GM12878 (cell line): ENCODE results near the gene GTF3A. TPM values are rescaled to one million over a fixed set of nuclear protein-coding genes. Genes with fewer than 3 reads are reported as not detected.

Experiments used
- ATAC-seq: fragments of 200-7000 bp; cut with Tn5 transposase; 3 replicates; pipeline ENCODE4 v1.9.1; 2020; ENCODE audit warnings: mild to moderate bottlenecking, moderate library complexity
- BruUV-seq: library from RNA; stranded (reverse); fragments of 400-500 nt; replicated peaks from 2 replicates; lab custom pipeline; 2021; lab: Mats Ljungman, UMichigan
- CTCF ChIA-PET: fragments of 300-600 bp; sonication (Branson Sonifier 250); formaldehyde crosslinking; extraction: SDS; loops from one replicate; lab custom pipeline; 2021; ENCODE audit warnings: inconsistent platforms; lab: Yijun Ruan, JAX
- POLR2A ChIA-PET: fragments of 350-600 bp; formaldehyde crosslinking; extraction: SDS; loops from one replicate; lab custom pipeline; 2021; ENCODE audit warnings: inconsistent platforms; lab: Charles Lee
- RAD21 ChIA-PET: fragments of 300-600 bp; sonication (Branson Sonifier 250); formaldehyde crosslinking; loops from one replicate; lab custom pipeline; 2023; ENCODE audit warnings: antibody characterized with exemption; ENCODE audit not compliant: unreplicated experiment; lab: Charles Lee
- SMC1A ChIA-PET: fragments of 300-600 bp; sonication (Branson Sonifier 250); formaldehyde crosslinking; loops from one replicate; lab custom pipeline; 2023; ENCODE audit not compliant: unreplicated experiment, uncharacterized antibody; lab: Charles Lee
- DNase-seq: peaks from one replicate; pipeline ENCODE4 v3.0.0-alpha.2; 2011; ENCODE audit warnings: low read depth, low spot score
- FAIRE-seq: peaks from 3 replicates; lab custom pipeline; 2011; peaks lifted over from hg19 to GRCh38; lab: Jason Lieb, UNC
- H2AFZ ChIP-seq: 2 replicates; pipeline ENCODE4 v1.6.0; 2011; ENCODE audit warnings: low read depth, low read length, control low read depth; ENCODE audit not compliant: control insufficient read depth
- H3K27ac ChIP-seq: 2 replicates; pipeline ENCODE4 v1.5.1; 2011; ENCODE audit warnings: control low read depth; ENCODE audit not compliant: control insufficient read depth, insufficient read depth
- H3K27me3 ChIP-seq, 2 experiments: replicated peaks in 1 of 2; 2 replicates each; pipeline versions ENCODE4 v1.6.0 to v1.6.1; 2011; ENCODE audit warnings: low read length in 1 of 2; ENCODE audit not compliant: control insufficient read depth in 2 of 2, insufficient read depth in 2 of 2
- H3K36me3 ChIP-seq, 2 experiments: 2 replicates each; pipeline ENCODE4 v1.5.1; 2011; ENCODE audit warnings: low read length in 1 of 2; ENCODE audit not compliant: control insufficient read depth in 2 of 2, insufficient read depth in 2 of 2
- H3K4me1 ChIP-seq: 2 replicates; pipeline ENCODE4 v1.6.1; 2011; ENCODE audit warnings: mild to moderate bottlenecking, low read length, moderate library complexity, mixed read lengths; ENCODE audit not compliant: control insufficient read depth, insufficient read depth
- H3K4me2 ChIP-seq: 2 replicates; pipeline ENCODE4 v1.6.0; 2011; ENCODE audit warnings: control low read depth; ENCODE audit not compliant: control insufficient read depth, insufficient read depth
- H3K4me3 ChIP-seq: fragments of 200-600 bp; sonication (generic); 2 replicates; pipeline ENCODE4 v1.5.1; 2016
- H3K79me2 ChIP-seq: 2 replicates; pipeline ENCODE4 v1.6.0; 2011; ENCODE audit warnings: low read length; ENCODE audit not compliant: control insufficient read depth, insufficient read depth
- H3K9ac ChIP-seq: 2 replicates; pipeline ENCODE4 v1.8.0; 2011; ENCODE audit warnings: low read length, control low read depth, mixed read lengths; ENCODE audit not compliant: control insufficient read depth, insufficient read depth
- H3K9me3 ChIP-seq: replicated peaks from 3 replicates; pipeline ENCODE4 v1.5.1; 2011; ENCODE audit warnings: mild to moderate bottlenecking, low read length; ENCODE audit not compliant: control insufficient read depth, insufficient read depth
- H4K20me1 ChIP-seq: 2 replicates; pipeline ENCODE4 v1.6.0; 2011; ENCODE audit not compliant: control insufficient read depth, insufficient read depth
- CUX1 ChIP-seq: IDR thresholded peaks from 2 replicates; pipeline ENCODE4 v1.6.1; 2012; ENCODE audit warnings: improper control_type of control experiment, low read depth, low read length; ENCODE audit not compliant: insufficient replicate concordance
- RELB ChIP-seq: fragments of 450-650 bp; IDR thresholded peaks from 2 replicates; pipeline ENCODE4 v1.6.1; 2017; ENCODE audit warnings: low read depth, mild to moderate bottlenecking, moderate library complexity
- ZNF217 ChIP-seq: fragments of 450-650 bp; IDR thresholded peaks from 2 replicates; pipeline ENCODE4 v1.6.1; 2017; ENCODE audit warnings: antibody characterized with exemption, mild to moderate bottlenecking
- ZNF592 ChIP-seq: fragments of 450-650 bp; IDR thresholded peaks from 2 replicates; pipeline ENCODE4 v1.6.1; 2017; ENCODE audit warnings: mild to moderate bottlenecking, moderate library complexity
- WGBS: methylation state at CpG from one replicate; pipeline ENCODE4 v1.1.6; 2016; ENCODE audit warnings: low lambda C conversion rate; ENCODE audit not compliant: insufficient replicate concordance, insufficient coverage; ENCODE audit errors: missing lambda C conversion rate; 5-methylcytosine and 5-hydroxymethylcytosine counted together
- in situ Hi-C: fragments of 300-500 bp; cut with MboI; formaldehyde crosslinking; loops from 9 replicates; pipeline ENCODE4 v1.14.3; 2018; ENCODE audit warnings: mixed read lengths
- intact Hi-C: fragments of 100-400 bp; cut with micrococcal nuclease; formaldehyde crosslinking; loops from one replicate; pipeline ENCODE4 v1.14.2; 2022; ENCODE audit not compliant: unreplicated experiment
- polyA plus RNA-seq, 11 experiments: library from polyadenylated mRNA; depleted of rRNA in 4 of 11; unstranded in 6 of 11; stranded (reverse) in 5 of 11; fragments of >200 nt; fragmentation: Nextera tagmentation in 4 of 11; fragmentation: Illumina TruSeq in 1 of 11; extraction: Ambion mirVana in 4 of 11; extraction: Trizol in 1 of 11; gene quantifications; 1 replicate in 1 of 11; 2 replicates in 10 of 11; pipeline versions ENCODE4 v1.2.1 to v1.2.3, GENCODE V29; 2011 to 2016; ENCODE audit warnings: inconsistent platforms in 2 of 11, missing spikeins in 2 of 11, low read depth in 1 of 11
- total RNA-seq, 4 experiments: library from RNA; depleted of rRNA in 3 of 4; stranded (reverse); fragments of >200 nt in 3 of 4; fragmentation: Illumina TruSeq in 1 of 4; extraction: Trizol in 1 of 4; gene quantifications; 2 replicates each; pipeline versions ENCODE4 v1.2.1 to v1.2.3, GENCODE V29; 2013 to 2021

The GTF3A gene
- total and polyA plus RNA-seq, 10 of the 15 experiments (the other 5 are each of a cell fraction or from before 2014, with no cell fraction given) = 74.2 to 524 (median 216) TPM

GRCh38 chr13:27437126-27437525 is 12.7 kb downstream of the GTF3A start:
- in situ Hi-C loops = no loop called here
- TF ChIP-seq RELB = no peak
- TF ChIP-seq ZNF217 = no peak
- TF ChIP-seq CUX1 = no peak
- no peak for TF ChIP-seq ZNF592
- H3K9me3 ChIP-seq = no peaks in the 10 kb centered on the region
- ATAC-seq = no peak
- WGBS = 94% methylated on average over 2 of the region's 2 CpGs
- no peak overlapping the region for H3K4me2 ChIP-seq
- H4K20me1 ChIP-seq = no peaks in the 10 kb centered on the region
- ChIA-PET CTCF (no interaction called here), POLR2A (no interaction called here), RAD21 (no interaction called here), SMC1A (interaction anchor here (2.7 kb wide), 1 partner anchor 10 kb away, joined by 11 read pairs; no protein-coding TSS in a partner anchor)
- H3K27ac ChIP-seq = no peak overlapping the region
- intact Hi-C loops = no loop called here
- DNase-seq = no peak
- H3K4me1 ChIP-seq = peaks cover under 1% of the 10 kb centered on the region; the same call in 1 of the 2 replicates
- H3K4me3 ChIP-seq = no peak overlapping the region
- no peak overlapping the region for H3K9ac ChIP-seq
- no peaks in the 10 kb centered on the region for H3K27me3 ChIP-seq
- no peaks in the 10 kb centered on the region for H3K79me2 ChIP-seq
- H2AFZ ChIP-seq = no peak overlapping the region
- peaks cover 10 to 23% of the 10 kb centered on the region in 2 experiments for H3K36me3 ChIP-seq
- FAIRE-seq = no peak
- BruUV-seq = no TSS peak
